Measurements from ENCODE around the gene NFKBIB. TPM values are rescaled to one million over a fixed set of nuclear protein-coding genes. Genes with fewer than 3 reads are reported as not detected.
"Not testable (repeated sequence)": the region's sequence is repeated elsewhere in the genome, so short reads cannot be mapped to it uniquely, and the experiment has no call there.

Gene NFKBIB
- total RNA-seq, 2 donors from 2014 or later = 86.5 to 89.1 TPM

DNA sequence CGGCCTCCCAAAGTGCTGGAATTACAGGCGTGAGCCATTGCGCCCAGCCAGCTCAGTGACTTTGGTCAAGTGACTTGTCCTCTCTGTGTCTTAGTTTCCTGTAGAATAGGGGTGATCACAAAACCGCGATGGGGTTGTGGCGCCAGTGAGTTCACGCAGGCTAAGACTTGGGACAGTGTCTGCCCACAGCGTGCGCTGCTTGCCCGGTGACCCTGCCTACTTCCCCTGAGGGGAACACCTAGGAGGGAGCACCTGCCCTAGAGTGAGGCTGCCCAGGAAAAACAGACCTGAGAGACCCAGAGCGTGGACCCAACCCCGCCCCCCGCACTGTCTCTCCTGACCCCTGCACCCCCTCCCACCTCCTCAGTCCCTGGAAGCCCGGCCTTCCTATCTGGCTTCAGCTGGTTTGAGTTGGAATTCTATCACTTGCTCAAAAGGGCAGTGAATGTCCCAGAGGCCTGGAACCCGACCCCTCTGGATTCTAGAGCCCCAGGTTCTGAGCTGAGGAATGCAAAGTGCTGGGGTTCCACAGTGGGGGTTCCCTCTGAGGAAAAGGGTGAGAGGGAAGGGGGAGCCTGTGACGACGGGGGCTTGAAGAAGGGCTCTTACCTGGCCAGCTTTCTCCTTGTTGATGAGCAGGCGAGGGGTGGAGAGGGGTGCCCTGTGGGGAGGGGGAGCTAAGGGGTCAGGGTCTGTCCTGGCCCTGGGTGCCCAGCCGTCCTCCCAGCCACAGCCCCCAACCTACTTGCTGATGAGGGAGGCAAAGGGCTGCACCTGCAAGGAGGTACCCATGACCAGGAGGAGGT lies 19.5 kb upstream of the NFKBIB start:
- ATAC-seq (replicated peaks in 1 of 2) (no peak), DNase-seq (no peak)
- Mint-ChIP-seq H3K4me1 (ENCODE audit: low read depth) (peaks cover 35% of the 10 kb centered on the region), H3K4me3 (peak overlapping the region in 1 of 2 donors; percentile 29), H3K36me3 (ENCODE audit: insufficient read depth in 2 of 2) (peaks cover 0 to 4% of the 10 kb centered on the region in 2 donors), H3K27me3 (ENCODE audit: low read depth) (no peaks in the 10 kb centered on the region), H3K27ac (peak overlapping the region; percentile 70), H3K9me3 (no peaks in the 10 kb centered on the region)

DNA sequence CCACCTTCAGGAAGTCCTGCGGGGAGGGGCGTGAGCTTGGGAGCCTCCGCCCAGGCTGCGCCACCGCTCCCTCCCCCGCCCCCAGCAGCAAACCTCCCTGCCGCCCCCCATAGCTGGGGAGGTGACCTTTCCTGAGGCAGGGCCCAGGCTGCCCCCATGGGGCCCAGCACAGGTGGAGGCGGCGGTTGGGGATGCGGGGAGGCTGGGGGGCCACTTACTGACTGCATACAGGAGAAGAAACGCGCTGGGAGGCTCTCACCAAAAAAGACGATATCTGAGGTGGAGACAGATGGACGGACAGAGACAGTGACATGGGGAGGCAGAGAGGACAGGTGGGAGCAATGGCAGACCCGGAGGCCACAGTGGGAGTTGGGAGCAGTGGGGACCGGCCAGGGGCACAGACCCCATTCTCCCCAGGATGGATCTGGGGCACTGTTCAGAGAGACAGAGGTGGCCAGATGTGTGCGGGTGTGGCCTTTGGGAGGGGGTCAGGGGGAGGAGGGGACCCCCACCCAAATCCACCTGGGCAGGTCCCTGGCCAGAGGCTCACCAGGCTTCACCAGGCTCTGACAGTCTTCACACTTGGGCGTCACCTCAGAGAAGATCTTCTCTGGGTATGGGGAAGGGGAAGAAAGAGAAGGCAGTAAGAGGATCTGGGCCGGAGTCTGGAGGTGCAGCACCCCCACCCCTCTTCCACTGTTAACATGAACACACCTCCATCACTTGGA lies 18.7 kb upstream of the NFKBIB start:
- no peak overlapping the region for H3K27ac Mint-ChIP-seq
- ATAC-seq (replicated peaks in 1 of 2) = no peak
- H3K9me3 Mint-ChIP-seq = no peaks in the 10 kb centered on the region
- H3K36me3 Mint-ChIP-seq (ENCODE audit: insufficient read depth in 2 of 2) = peaks cover 0 to 3% of the 10 kb centered on the region in 2 donors
- no peak for DNase-seq
- no peaks in the 10 kb centered on the region for H3K27me3 Mint-ChIP-seq (ENCODE audit: low read depth)
- no peak overlapping the region for H3K4me3 Mint-ChIP-seq
- H3K4me1 Mint-ChIP-seq (ENCODE audit: low read depth) = peaks cover 29% of the 10 kb centered on the region

DNA sequence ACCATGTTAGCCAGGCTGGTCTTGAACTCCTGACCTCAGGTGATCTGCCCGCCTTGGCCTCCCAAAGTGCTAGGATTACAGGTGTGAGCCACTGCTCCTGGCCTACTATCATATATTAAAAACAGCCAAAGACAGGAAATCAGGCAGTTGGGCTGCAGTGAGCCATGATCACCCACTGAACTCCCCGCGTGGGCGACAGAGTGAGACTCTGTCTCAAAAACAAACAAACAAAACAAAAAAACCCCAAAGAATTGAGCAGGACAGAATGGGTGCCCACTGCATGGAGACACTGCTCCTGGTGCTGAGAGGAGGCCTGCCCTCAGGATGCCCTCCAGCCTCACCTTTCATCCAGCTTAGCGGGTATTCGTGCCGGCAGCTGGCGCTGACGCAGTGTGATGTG lies 16.5 kb upstream of the NFKBIB start:
- Mint-ChIP-seq H3K27ac (no peak overlapping the region), H3K4me3 (no peak overlapping the region), H3K36me3 (ENCODE audit: insufficient read depth in 2 of 2) (no peaks in the 10 kb centered on the region), H3K9me3 (no peaks in the 10 kb centered on the region), H3K4me1 (ENCODE audit: low read depth) (peaks cover 14% of the 10 kb centered on the region), H3K27me3 (ENCODE audit: low read depth) (no peaks in the 10 kb centered on the region)
- DNase-seq = no peak
- no peak for ATAC-seq (replicated peaks in 1 of 2)

DNA sequence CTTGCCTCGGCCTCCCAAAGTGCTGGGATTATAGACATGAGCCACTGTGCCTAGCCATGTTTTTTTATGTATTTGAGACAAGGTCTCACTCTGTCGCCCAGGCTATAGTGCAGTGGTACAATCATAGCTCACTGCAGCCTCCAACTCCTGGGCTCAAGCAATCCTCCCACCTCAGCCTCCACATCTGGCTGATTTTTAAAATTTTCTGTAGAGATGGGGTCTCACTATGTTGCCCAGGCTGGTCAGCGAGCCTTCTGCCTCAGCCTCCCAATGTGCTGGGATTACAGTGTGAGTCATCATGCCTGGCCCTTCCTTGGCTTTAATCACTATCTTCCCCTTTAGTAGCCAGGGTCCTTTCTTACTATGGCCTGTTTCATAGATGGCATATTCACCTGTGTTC lies 15.1 kb upstream of the NFKBIB start:
- not testable (repeated sequence) for H3K9me3 Mint-ChIP-seq; H3K4me1 Mint-ChIP-seq (ENCODE audit: low read depth); DNase-seq; H3K27ac Mint-ChIP-seq; H3K27me3 Mint-ChIP-seq (ENCODE audit: low read depth); H3K36me3 Mint-ChIP-seq (ENCODE audit: insufficient read depth in 2 of 2); ATAC-seq (replicated peaks in 1 of 2); H3K4me3 Mint-ChIP-seq

DNA sequence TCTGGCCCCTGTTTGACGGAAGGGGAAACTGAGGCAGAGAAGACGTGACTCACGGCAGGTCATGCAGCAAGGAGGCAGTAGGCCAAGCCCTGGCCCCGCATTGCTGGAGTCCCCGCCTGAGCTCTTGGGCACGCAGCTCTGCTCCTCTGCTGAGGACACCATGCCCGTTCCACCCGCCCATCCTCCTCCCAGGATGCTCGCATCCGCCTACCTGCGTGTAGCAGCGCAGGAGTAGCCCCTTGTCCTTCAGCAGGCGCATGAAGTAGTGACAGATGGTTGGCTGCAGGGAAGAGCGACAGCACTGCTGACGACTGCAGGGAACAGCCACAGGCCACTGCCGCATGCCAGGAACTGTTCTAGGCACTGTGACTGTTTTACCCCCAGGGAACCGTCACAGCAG lies 10.9 kb upstream of the NFKBIB start:
- Mint-ChIP-seq H3K4me1 (ENCODE audit: low read depth) (peaks cover 6% of the 10 kb centered on the region), H3K27me3 (ENCODE audit: low read depth) (no peaks in the 10 kb centered on the region), H3K9me3 (no peaks in the 10 kb centered on the region), H3K36me3 (ENCODE audit: insufficient read depth in 2 of 2) (no peaks in the 10 kb centered on the region), H3K4me3 (no peak overlapping the region), H3K27ac (no peak overlapping the region)
- no peak for ATAC-seq (replicated peaks in 1 of 2)
- DNase-seq = no peak

DNA sequence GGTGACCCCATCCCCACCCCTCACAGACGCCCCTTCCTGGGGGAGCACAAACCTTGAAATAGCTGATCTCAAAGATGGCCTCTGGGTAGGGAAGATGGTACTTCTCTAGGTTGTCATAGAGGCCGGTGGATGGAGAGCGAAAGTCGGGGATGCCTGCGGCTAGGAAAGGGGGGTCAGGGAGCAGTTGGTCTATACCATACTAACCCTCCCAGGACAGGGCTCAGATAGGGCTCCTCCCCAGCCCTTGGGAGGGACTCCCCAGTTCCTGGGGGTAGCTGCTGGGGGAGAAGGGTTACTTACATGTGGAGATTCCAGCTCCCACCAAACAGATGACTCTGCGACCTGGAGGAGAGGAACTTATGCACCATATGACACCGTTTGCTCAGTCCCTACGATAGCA lies 10.0 kb upstream of the NFKBIB start:
- no peak for ATAC-seq (replicated peaks in 1 of 2)
- no peak for DNase-seq
- Mint-ChIP-seq H3K4me3 (no peak overlapping the region), H3K4me1 (ENCODE audit: low read depth) (peaks cover 6% of the 10 kb centered on the region), H3K27me3 (ENCODE audit: low read depth) (no peaks in the 10 kb centered on the region), H3K9me3 (no peaks in the 10 kb centered on the region), H3K27ac (no peak overlapping the region), H3K36me3 (ENCODE audit: insufficient read depth in 2 of 2) (no peaks in the 10 kb centered on the region)

DNA sequence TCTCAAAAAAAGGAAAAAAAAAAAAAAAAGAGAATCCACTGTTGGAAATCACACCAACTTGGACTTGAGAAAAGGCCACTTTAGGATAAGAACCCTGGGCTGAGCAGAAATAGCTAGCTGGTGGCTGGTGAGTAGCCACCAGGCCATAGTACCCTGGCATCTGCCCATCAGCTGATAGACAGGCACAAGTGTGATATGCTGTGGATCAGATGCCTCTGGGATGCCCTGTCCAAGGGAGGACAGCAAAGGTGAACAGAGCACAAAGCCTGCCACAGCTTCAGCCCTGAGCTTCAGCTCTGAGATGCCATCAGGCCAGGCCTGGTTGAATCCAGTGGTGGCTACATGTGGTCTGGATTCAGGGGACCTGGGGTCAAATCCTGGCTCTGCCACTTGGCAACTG lies 9.1 kb upstream of the NFKBIB start:
- H3K4me1 Mint-ChIP-seq (ENCODE audit: low read depth) = peaks cover 6% of the 10 kb centered on the region
- DNase-seq (no peak), ATAC-seq (replicated peaks in 1 of 2) (no peak)
- no peak overlapping the region for H3K27ac Mint-ChIP-seq
- no peaks in the 10 kb centered on the region for H3K9me3 Mint-ChIP-seq
- H3K4me3 Mint-ChIP-seq = no peak overlapping the region
- H3K27me3 Mint-ChIP-seq (ENCODE audit: low read depth) = no peaks in the 10 kb centered on the region
- no peaks in the 10 kb centered on the region for H3K36me3 Mint-ChIP-seq (ENCODE audit: insufficient read depth in 2 of 2)

DNA sequence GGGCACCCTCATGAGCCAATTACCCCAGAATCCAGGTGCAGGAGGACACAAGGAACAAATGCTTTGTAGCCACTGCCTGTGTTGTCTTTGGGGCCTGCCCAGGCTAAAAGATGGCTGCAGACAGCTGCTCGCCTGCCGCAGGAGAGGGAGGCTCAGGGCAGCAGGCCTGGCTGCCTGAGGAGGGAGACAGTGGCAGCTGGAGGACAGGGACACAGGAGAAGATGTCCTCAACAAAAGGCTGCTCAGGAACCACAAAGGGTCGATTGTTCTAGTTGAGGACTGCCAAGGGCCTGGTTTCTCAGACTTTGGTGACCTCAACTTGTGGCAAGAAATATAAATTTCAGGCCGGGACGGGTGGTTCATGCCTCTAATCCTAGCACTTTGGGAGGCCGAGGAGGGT lies 8.0 kb upstream of the NFKBIB start:
- no peak for DNase-seq
- Mint-ChIP-seq H3K9me3 (no peaks in the 10 kb centered on the region), H3K4me3 (no peak overlapping the region), H3K36me3 (ENCODE audit: insufficient read depth in 2 of 2) (no peaks in the 10 kb centered on the region), H3K27me3 (ENCODE audit: low read depth) (no peaks in the 10 kb centered on the region), H3K27ac (no peak overlapping the region), H3K4me1 (ENCODE audit: low read depth) (peaks cover 6% of the 10 kb centered on the region)
- no peak for ATAC-seq (replicated peaks in 1 of 2)

DNA sequence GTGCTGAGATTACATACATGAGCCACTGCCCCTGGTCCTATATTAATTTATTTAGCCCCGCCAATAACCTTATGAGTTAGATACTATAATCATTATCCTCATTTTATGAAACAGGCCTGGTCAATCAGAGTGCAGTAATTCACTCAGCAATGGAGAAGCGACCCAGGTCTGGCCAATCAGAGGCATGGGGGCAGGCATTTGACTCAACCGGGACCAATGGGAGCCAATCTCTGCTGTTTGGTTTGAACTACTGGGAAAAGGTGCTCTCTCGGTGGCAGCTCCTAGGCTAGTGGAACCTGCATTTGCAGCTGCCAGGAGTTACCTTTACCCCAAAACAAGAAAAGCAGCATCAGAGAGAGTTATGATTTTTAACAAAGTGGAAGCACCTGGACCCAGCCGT lies 6.9 kb upstream of the NFKBIB start:
- ATAC-seq (replicated peaks in 1 of 2) (no peak), DNase-seq (no peak)
- Mint-ChIP-seq H3K9me3 (no peaks in the 10 kb centered on the region), H3K4me1 (ENCODE audit: low read depth) (peaks cover 5% of the 10 kb centered on the region), H3K27ac (no peak overlapping the region), H3K4me3 (no peak overlapping the region), H3K27me3 (ENCODE audit: low read depth) (no peaks in the 10 kb centered on the region), H3K36me3 (ENCODE audit: insufficient read depth in 2 of 2) (peaks cover 0 to 1% of the 10 kb centered on the region in 2 donors)

DNA sequence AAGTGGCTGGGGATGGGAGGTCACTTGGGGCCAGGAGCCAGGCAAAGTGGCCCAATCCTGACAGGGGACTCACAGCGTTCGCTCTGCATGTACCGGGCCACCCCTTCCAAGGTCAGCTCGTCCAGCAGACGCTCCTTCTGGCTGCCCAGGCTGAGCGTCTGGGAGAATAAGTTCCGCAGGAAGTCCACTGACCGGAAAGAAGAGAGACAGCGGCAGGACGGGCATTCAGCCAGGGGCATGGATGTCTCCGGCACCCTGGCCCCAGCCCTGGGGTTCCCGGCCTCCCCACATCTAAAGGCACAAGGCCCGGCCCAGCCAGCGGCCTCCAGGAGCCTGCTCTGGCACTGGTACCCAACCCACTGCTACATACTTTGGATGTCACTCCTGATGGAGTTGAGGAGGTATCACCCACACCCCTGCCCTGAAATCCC lies 6.4 kb upstream of the NFKBIB start:
- H3K36me3 Mint-ChIP-seq (ENCODE audit: insufficient read depth in 2 of 2) = peaks cover 0 to 1% of the 10 kb centered on the region in 2 donors
- no peaks in the 10 kb centered on the region for H3K9me3 Mint-ChIP-seq
- H3K4me1 Mint-ChIP-seq (ENCODE audit: low read depth) = peaks cover 10% of the 10 kb centered on the region
- H3K4me3 Mint-ChIP-seq = no peak overlapping the region
- H3K27me3 Mint-ChIP-seq (ENCODE audit: low read depth) = no peaks in the 10 kb centered on the region
- DNase-seq = no peak
- no peak for ATAC-seq (replicated peaks in 1 of 2)
- H3K27ac Mint-ChIP-seq = no peak overlapping the region

DNA sequence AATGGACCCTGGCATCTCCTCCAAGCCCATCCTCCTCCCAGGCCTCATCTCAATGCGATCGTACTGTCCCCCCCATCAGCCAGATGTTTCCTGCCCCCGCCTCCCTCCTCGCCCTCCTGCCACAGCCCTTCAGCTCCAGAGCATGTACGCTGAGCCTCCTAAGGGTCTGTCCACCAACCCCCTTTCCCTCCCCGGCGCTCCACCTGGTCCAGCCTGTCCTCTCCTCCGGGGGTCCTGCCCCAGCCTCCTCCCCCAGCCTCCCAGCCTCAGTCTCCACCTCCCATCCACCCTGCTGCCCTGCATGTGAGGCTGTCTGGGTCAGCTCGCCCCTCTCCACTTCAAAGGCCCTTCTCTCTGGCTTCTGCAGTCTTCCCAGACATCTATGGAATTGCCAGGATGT lies 4.8 kb upstream of the NFKBIB start:
- peaks cover 1 to 2% of the 10 kb centered on the region in 2 donors for H3K36me3 Mint-ChIP-seq (ENCODE audit: insufficient read depth in 2 of 2)
- no peak overlapping the region for H3K27ac Mint-ChIP-seq
- DNase-seq (no peak), ATAC-seq (replicated peaks in 1 of 2) (no peak)
- no peaks in the 10 kb centered on the region for H3K27me3 Mint-ChIP-seq (ENCODE audit: low read depth)
- no peaks in the 10 kb centered on the region for H3K9me3 Mint-ChIP-seq
- H3K4me1 Mint-ChIP-seq (ENCODE audit: low read depth) = peaks cover 19% of the 10 kb centered on the region
- H3K4me3 Mint-ChIP-seq = no peak overlapping the region

DNA sequence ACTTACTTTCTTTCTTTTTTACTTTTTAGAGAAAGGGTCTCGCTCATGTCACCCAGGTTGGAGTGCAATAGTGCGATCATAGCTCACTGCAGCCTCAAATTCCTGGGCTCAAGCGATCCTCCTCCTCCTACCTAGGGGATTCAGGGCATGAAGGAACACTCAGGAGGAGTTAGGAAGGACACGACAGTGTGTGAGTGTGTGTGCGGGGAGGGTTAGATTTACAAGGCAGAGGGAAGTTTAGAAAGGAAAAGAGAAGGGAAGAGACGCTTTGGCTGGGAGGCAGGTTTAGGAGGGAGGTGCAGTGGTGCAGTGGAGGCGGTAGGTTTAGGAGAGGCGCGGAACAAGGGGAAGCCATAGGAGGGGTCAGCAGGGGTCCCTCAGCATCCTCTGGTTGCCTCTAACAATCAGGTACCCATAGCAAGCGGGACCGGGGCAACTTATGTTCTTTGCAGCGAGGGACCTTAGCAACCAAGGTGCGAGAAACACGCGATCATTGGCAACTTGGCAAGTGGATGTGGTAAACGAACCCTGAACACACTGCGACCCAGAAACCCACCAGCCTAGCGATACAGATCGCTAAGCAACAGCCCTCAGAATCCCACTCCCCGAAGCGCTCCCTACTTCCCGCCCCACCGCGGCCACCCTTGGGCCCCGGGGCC lies 852 bp upstream of the NFKBIB start:
- Mint-ChIP-seq H3K27me3 (ENCODE audit: low read depth) (no peaks in the 10 kb centered on the region), H3K36me3 (ENCODE audit: insufficient read depth in 2 of 2) (peaks cover 9 to 13% of the 10 kb centered on the region in 2 donors), H3K27ac (peak overlapping the region; percentile 51), H3K4me1 (ENCODE audit: low read depth) (peaks cover 31% of the 10 kb centered on the region), H3K4me3 (peak overlapping the region; percentile 86 to 96), H3K9me3 (peaks cover 0 to 2% of the 10 kb centered on the region in 2 donors)
- DNase-seq (no peak), ATAC-seq (replicated peaks in 1 of 2) (no peak)

DNA sequence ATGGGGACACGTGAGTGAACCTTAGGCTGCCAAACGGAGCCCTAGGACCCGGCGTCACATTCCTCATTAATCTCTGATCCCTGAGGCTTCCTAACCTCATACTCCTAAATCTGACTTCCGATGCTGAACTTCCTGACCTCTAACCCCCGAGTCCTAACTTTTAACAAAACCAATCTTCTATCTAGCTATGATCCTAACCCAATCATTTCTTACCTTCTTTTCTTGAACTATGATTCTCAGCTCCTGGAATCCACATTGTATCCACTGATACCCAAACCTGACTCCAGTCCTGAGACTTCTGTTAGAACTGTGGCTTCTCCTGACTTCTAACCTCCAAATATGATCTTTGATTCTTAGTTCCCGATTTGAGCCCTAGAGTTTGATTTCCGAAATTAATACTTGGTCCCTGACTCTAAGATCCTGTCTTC lies 447 bp downstream of the NFKBIB start:
- no peak for ATAC-seq (replicated peaks in 1 of 2)
- no peaks in the 10 kb centered on the region for H3K27me3 Mint-ChIP-seq (ENCODE audit: low read depth)
- H3K36me3 Mint-ChIP-seq (ENCODE audit: insufficient read depth in 2 of 2) = peaks cover 9 to 20% of the 10 kb centered on the region in 2 donors
- peak overlapping the region; percentile 86 to 96 for H3K4me3 Mint-ChIP-seq
- DNase-seq = no peak
- H3K27ac Mint-ChIP-seq = peak overlapping the region; percentile 92
- peaks cover 0 to 2% of the 10 kb centered on the region in 2 donors for H3K9me3 Mint-ChIP-seq
- H3K4me1 Mint-ChIP-seq (ENCODE audit: low read depth) = peaks cover 31% of the 10 kb centered on the region

Measured in activated T-cell treated with anti-CD3 and anti-CD28 coated beads, Interleukin-2, amount 50 U/mL, for 72 hours (primary cell).